AG09319 (cell line): Measurements from ENCODE around the gene RNF103.
"Not testable (repeated sequence)": the region's sequence is repeated elsewhere in the genome, so short reads cannot be mapped to it uniquely, and the experiment has no call there.

Experiments
- DNase-seq: peaks from one replicate; pipeline ENCODE4 v3.0.0-alpha.2; 2010; ENCODE audit warnings: low read depth; ENCODE audit errors: extremely low read depth
- TF ChIP-seq, protein P1 (sequence below): IDR thresholded peaks from 2 replicates; pipeline ENCODE4 v1.5.1; 2011; ENCODE audit warnings: low read depth, mild to moderate bottlenecking, inconsistent platforms, low read length, moderate library complexity

RNF103 gene, protein sequence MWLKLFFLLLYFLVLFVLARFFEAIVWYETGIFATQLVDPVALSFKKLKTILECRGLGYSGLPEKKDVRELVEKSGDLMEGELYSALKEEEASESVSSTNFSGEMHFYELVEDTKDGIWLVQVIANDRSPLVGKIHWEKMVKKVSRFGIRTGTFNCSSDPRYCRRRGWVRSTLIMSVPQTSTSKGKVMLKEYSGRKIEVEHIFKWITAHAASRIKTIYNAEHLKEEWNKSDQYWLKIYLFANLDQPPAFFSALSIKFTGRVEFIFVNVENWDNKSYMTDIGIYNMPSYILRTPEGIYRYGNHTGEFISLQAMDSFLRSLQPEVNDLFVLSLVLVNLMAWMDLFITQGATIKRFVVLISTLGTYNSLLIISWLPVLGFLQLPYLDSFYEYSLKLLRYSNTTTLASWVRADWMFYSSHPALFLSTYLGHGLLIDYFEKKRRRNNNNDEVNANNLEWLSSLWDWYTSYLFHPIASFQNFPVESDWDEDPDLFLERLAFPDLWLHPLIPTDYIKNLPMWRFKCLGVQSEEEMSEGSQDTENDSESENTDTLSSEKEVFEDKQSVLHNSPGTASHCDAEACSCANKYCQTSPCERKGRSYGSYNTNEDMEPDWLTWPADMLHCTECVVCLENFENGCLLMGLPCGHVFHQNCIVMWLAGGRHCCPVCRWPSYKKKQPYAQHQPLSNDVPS

GRCh38 chr2:86623494-86624266, at the start of gene RNF103:
Gene RNF103 (minus strand): TSS chr2:86623865. CDS start chr2:86622886, 979 bp downstream.
- TF ChIP-seq, protein P1, sequence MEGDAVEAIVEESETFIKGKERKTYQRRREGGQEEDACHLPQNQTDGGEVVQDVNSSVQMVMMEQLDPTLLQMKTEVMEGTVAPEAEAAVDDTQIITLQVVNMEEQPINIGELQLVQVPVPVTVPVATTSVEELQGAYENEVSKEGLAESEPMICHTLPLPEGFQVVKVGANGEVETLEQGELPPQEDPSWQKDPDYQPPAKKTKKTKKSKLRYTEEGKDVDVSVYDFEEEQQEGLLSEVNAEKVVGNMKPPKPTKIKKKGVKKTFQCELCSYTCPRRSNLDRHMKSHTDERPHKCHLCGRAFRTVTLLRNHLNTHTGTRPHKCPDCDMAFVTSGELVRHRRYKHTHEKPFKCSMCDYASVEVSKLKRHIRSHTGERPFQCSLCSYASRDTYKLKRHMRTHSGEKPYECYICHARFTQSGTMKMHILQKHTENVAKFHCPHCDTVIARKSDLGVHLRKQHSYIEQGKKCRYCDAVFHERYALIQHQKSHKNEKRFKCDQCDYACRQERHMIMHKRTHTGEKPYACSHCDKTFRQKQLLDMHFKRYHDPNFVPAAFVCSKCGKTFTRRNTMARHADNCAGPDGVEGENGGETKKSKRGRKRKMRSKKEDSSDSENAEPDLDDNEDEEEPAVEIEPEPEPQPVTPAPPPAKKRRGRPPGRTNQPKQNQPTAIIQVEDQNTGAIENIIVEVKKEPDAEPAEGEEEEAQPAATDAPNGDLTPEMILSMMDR, result no peak
- DNase-seq, result peak; percentile 74

GRCh38 chr2:86673011-86673410, 49.3 kb upstream of the RNF103 start:
- TF ChIP-seq, protein P1, result no peak
- DNase-seq, result no peak

DNA sequence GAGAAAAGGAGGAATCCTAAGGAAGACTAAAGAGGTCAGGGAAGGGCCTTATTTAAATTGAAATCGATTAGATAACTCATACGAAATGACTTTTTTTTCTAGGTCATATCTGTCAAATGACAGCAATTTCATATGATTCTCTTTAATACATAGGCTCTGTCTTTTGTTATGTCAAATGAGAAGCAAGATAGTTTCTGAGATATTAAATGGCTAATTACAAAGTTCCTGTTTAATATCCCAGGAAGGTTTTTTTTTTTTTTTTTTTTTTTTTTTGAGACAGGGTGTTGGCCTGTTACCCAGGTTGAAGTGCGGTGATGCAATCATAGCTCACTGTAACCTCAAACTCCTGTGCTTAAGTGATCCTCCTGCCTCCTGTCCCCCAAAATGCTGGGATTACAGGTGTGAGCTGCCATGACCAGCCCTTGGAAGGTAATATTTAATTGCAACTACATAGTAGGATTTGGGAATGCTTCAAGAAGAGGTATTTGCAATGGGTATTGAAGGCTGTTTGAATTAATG, 48.4 kb upstream of the RNF103 start:
- TF ChIP-seq, protein P1, result no peak
- DNase-seq, result no peak

GRCh38 chr2:86671337-86671981, 47.8 kb upstream of the RNF103 start:
- DNase-seq, result no peak

DNA sequence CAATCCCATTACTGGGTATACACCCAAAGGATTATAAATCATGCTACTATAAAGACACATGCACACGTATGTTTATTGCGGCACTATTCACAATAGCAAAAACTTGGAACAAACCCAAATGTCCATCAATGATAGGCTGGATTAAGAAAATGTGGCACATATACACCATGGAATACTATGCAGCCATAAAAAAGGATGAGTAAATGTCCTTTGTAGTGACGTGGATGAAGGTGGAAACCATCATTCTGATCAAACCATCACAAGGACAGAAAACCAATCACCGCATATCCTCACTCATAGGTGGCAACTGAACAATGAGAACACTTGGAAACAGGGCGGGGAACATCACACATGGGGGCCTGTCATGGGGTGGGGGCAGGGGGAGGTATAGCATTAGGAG, 45.7 kb upstream of the RNF103 start:
- not testable (repeated sequence) for DNase-seq

More at GRCh38 chr2:86671337-86671981, 47.8 kb upstream of the RNF103 start:
- TF ChIP-seq, protein P1, result no peak

DNA sequence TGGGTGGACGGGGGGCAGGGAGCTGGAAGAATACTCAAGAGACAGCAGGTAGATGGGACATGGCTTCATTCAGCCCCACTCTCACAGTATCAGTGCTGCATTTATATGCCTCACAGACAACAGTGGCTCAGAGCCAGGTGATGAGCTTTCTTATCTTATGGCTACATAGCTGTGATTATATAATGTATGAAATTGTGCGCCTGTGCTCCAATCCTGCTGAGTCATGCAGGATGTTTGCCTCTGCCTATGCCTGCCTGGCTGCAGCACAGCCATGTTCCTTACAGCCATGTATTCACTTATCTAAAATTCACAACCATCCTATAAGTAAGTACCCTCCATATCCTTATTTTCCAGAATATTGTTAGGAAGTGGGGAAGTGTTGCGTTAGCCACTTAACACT, 37.7 kb upstream of the RNF103 start:
- DNase-seq, result no peak
- TF ChIP-seq, protein P1, result no peak

DNA sequence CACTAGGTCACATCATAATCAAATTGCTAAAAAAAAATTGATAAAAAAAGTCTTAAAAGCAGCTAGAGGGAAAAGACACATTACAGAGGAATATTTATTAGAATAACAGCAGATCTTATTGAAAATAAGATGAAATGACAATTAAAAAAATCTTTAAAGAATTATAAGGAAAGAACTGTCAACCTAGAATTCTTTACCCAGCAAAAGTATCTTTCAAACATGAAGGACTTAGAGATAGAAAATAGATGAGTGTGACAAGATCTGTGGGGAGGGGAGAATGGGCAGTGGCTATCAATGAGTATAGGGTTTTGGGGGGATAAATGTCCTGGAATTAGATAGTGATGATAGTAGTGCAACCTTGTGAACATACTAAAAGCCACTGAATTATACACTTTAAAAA, 26.5 kb upstream of the RNF103 start:
- DNase-seq, result no peak
- TF ChIP-seq, protein P1, result no peak
